ENCODE results near the gene UACA. TPM values are rescaled to one million over a fixed set of nuclear protein-coding genes. Genes with fewer than 3 reads are reported as not detected.

Gene UACA
- total and polyA plus RNA-seq, 2 of the 8 experiments (the other 6 are each of a cell fraction or from before 2014, with no cell fraction given): 28.6 to 38.9 TPM

- no peak for TF ChIP-seq GABPA (IDR thresholded peaks at IDR 0.05; ENCODE audit: borderline replicate concordance, insufficient read depth, low read length)
Observed at GRCh38 chr15:70704731-70705130, 58.6 kb downstream of the UACA start (continued).
